OCI-LY1 (cell line): ENCODE measurements around the gene ZNF441.

Experiments
- EZH2 ChIP-seq: fragments of 200-600 bp; sonication (generic), shearing (Covaris generic); IDR thresholded peaks from 2 replicates; pipeline ENCODE4 v1.8.0; 2017; ENCODE audit warnings: borderline replicate concordance, mixed run types, mild to moderate bottlenecking, antibody characterized with exemption, low read length, moderate library complexity, mixed read lengths
- TF ChIP-seq, protein P1 (sequence below): fragments of 200-600 bp; sonication (generic), shearing (Covaris generic); IDR thresholded peaks from 2 replicates; pipeline ENCODE4 v1.5.1; 2017; ENCODE audit warnings: mild to moderate bottlenecking, antibody characterized with exemption, low read length, moderate library complexity, mixed read lengths

DNA sequence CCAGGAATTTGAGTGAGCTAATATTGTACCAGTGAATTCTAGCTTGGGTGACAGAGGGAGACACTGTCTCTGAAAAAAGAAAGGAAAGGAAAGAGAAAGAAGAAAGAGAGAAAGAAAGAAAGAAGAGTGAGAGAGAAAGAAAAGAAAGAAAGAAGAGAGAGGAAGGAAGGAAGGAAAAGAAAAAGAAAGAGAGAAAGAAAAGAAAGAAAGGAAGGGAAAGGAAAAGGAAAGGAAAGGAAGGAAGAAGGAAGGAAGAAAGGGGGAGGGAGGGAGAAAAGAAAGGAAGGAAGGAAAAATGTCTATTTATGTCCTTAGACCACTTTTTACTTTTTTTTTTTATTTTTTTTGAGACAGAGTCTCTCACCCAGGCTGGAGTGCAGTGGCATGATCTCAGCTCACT is 26.1 kb downstream of the ZNF441 start:
- TF ChIP-seq EZH2 = no peak
- TF ChIP-seq, protein P1, sequence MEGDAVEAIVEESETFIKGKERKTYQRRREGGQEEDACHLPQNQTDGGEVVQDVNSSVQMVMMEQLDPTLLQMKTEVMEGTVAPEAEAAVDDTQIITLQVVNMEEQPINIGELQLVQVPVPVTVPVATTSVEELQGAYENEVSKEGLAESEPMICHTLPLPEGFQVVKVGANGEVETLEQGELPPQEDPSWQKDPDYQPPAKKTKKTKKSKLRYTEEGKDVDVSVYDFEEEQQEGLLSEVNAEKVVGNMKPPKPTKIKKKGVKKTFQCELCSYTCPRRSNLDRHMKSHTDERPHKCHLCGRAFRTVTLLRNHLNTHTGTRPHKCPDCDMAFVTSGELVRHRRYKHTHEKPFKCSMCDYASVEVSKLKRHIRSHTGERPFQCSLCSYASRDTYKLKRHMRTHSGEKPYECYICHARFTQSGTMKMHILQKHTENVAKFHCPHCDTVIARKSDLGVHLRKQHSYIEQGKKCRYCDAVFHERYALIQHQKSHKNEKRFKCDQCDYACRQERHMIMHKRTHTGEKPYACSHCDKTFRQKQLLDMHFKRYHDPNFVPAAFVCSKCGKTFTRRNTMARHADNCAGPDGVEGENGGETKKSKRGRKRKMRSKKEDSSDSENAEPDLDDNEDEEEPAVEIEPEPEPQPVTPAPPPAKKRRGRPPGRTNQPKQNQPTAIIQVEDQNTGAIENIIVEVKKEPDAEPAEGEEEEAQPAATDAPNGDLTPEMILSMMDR = no peak
